IPS DF 19.7 (cell line): ENCODE results near the gene PRDX2.

ENCODE experiments used
- DNase-seq: peaks from one replicate; pipeline ENCODE4 v3.0.0-alpha.2; 2013; ENCODE audit warnings: low read depth, low spot score

Gene PRDX2

DNA sequence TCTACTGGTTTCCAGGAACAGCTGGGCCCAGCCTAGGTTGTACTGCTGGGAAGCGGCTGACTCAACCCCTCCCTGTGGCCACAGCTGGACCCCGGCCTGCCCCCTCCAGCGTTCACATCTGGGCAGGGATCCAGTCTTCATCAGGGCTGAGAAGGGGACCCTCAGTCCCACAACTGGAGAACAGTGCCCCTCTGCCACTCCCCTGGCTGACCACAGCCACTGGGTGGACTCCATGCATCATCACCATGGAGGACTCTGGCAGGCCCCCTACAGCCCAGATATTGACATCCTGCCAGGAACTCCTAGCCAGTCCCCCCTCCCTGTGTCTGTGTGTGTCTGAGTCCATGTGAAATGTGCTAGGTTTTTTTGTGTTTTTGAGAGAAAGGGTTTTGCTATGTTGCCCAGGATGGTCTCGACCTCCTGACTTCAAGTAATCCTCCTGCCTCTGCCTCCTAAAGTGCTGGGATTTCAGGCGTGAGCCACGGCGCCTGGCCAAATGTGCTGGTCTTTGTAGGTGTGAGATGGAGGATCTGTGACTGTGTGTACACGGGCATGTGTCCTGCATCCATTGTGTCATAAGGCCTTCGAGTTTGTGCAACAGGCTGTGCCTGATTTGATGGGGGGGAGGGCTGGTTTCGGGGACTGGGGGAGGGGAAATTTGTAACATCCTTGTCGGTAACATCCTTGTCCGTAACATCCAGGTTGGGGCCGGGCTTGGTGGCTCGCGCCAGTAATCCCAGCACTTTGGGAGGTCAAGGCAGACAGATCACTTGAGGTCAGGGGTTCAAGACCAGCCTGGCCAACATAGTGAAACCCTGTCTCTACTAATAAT lies 22.2 kb downstream of the PRDX2 start:
- DNase-seq, result no peak

DNA sequence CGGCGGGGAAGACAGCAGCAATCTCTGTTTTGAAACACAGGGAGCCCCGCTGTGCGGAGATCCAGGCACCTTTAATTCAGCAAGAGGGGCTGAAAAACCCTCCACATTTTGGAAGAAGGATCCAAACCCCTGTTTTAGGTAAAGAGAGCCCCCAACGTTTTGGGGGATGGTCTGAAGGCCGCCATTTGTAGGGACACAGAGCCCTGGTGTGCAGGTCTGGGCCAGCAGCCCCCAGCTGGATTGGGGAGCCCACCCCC lies 22.8 kb downstream of the PRDX2 start:
- DNase-seq, result no peak

DNA sequence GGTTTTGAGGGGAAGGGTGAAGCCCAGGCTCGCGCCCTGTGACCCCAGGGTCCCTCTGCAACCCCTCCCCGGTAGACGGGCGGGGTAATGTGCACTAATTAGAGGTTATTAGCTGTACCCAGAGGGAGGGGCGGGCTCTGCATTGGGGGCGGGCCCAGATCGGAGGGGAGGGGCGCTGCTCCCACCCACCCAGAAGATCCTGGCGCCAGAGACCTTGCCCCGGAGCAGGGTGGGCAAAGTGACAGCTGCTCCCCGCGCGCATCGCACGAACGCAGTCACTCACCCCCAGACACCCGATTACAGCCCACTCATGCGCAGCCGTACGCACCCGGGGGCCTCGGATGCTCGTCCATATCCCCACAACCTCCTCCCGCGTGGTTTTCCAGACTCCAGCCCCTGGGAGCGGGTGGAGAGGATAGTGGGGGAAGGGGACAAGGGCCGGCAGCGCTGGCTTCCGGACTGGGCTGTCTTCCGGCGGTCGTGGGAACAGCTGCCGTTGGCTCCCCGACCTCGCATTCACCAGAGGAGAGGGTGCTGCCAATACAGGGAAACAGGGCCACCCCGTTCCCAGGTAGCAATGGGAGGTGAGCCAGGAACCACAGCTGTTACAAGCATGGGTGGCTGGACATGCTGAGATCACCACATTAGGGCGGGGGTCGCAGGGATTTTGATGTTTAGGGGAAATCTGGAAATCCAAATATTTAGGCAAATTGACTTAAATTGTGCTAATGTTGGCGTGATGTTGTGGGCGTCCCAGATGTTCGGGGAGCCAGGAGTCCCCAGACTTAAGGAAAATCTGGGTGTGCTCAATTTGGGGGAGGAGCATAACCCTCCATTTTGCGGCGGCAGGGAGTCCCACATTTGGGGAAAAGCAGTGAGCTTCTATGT lies 23.3 kb downstream of the PRDX2 start:
- DNase-seq, result no peak

DNA sequence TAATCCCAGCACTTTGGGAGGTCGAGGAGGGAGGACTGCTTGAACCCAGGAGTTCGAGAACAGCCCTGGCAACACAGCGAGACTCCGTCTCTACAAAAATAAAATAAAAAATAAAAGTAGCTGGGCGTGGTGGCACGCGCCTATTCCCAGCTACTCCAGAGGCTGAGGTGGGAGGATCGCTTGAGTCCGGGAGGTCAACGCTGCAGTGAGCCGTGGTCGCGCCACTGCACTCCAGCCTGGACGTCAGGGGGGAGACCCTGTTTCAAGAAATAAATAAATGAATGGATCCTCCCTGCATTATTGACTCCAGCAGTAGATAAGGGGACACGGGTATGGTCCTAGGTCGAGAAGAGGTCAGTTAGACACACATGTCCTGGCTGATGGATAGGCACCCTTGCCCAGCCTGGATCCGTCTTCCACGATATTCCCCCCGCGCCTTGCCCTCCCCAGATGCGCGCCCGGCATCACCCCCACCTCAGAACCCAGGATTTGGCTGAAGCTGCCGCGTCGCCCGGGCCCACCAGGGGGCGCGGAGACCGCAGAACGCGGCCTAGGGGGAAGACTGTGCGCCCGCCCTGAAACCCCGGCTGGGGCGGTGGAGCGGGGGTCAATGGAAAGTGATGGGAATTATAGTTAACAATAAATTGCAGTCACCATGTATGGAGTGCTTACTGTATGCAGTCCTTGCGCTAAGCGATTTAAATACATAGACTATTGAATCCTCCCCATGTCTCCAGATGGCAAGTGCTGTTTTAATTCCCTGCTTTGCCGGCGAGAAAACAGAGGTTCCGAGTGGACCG lies 24.2 kb downstream of the PRDX2 start:
- DNase-seq, result no peak

DNA sequence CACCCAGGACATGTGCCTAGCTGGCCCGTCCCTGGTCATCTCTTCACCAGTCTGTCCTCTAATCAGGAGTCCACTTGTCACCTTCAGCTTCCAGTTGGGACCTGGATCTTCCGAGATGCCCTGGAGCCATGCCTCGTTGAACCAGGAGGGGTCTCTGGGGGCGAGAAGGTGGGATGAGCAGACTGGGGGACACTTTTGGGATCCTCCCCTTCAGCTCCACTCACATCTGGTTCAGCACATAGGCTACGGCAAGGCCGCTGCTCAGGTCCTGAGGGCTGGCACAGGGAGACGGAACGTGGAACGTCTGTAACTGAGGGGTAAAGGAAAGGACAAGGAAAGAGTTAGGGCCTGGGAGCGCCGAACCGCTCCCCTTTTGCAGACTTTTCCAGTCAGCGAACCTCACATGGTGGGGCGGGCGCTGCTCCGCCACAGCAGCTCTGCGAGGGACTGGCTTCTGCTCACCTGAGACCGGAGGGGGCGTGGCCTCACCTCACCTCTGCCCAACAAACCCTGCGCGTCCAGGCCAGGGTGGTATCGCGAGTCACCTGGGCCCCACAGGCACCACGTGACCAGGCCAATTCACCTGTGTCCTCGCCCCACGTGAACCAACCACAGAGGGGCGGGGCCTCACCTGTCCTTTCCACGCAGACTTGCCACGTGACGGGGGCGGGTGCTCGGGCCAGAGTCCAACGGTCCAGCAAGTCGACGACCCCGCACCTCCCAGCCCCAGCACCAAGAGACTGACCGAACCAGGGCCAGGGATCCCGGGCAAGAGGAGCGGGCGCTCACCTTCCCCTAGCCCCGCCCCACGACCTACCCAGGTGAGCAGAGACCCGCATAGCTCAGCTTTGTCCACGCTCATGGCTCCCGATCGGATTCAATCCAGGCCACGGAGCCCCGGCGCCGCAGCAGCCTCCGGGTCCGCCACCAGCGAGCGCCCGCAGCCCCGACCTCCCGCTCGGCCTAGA lies 26.7 kb downstream of the PRDX2 start, which contains the start of gene HOOK2:
Gene HOOK2, minus strand, starts transcription at position 965 of the 968 bp plus-strand sequence. Its CDS starts 103 bp downstream, at position 862.
- no peak for DNase-seq

DNA sequence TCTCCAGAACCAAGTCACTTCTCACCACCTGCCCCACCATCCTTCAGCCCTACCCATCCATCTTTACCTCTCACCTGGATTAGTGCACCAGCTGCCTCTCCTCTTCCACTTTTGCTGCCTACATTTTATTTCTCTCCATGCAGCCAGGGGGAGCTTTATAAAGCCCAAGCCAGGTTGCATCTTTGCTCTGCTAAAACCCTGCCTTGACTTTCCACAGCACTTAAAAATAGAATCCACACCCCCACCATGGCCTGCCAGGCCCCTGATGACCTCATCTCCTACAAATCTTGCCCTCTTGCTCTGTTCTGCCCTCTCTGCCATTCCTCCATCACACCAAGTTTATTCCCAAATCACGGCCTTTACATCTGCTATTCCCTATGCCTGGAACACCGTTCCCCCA lies 28.0 kb downstream of the PRDX2 start:
- no peak for DNase-seq

DNA sequence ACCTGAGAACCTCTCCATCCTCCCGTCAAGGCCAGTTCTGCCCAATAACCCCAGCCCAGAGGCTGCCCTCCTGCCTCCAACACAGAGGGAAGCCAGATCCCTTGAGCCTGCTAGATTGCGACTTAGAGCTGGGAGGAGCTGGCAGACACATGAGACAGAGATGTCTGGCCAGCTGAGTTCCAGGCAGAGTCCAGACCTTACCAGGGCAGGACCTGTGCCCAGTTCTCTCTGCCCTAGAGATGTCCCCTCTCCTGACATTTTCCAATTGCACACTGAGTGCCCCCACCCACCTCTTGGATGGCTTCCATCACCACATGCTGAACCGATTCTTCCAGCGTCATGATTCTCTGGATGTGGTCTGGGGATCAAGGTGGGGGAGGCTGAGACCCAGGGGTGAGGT lies 29.3 kb downstream of the PRDX2 start:
- no peak for DNase-seq

DNA sequence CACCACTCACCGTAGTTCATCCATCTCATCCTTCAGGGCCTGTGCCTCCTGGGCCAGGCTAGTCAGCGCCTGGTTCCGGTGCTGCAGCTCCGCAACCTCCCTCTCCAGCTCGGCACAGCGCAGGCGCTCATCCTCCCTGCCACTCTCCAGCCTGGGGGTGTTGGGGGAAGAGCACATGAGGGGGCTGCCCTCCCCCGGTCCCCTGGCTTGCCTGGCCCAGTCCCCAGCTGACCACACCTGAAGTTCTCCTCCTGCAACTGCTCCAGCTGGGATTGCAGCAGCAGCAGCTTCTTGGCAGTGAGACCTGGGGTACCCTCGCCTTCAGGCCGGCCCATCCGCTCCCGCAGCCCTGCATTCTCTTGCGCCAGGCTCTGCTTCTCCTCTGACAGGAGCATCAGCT lies 30.7 kb downstream of the PRDX2 start:
- no peak for DNase-seq

DNA sequence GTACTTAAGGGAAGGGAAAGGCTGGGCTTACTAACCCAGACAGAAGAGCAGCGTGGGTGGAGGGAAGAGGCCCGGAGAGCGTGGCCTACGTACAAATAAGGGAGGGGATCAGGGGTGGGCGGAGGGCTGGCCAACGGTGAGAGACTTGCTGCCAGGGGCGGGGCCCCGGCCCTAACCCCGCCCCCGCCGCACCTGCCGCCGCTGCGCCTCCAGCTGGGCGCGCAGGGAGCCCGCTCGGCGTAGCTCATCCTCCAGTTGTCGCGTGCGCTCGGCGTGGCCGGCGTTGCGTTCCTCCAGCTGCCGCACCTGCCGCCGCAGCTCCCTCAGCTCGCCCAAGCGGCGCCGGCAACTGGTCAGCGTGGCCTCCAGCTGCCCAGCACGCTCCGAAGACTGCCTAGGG lies 31.9 kb downstream of the PRDX2 start:
- DNase-seq, result no peak

DNA sequence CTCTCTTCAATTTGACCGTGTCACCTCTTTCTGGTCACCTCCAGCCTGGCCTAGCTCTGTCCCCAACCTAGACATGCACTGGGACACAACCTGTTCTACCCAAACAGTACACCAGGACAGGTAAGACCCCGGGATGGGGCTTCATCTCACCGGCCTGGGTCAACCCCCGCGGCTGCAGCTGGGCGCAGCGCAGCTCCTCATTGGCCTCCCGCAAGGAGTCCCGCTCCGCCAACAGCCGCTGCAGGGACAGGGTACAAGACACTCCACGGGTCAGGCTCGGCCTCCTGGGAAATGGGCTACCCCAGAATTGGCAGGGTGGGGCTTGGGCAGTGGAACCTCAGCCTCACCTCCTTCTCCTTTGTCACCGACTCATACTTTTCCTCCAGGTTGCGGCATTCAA lies 33.9 kb downstream of the PRDX2 start:
- no peak for DNase-seq

DNA sequence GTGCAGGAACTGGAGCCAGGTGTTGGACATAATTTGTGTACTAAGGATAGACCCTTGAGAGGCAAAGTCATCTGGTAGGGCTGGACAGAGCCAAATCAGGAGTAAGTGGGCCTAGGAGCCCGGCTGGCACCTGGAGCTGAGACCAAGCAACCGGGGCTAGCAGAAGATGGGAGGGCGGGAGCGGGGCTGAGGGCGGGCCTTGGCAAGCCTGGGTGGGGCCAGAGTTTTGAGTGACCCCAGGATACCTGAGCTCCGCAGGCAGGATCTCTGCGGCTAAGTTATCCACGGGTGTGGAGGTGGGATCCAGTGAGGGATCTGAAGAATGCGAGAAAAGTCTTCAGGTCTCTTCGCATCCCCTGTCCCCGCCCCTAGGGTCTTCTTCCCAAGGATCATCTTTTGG lies 34.5 kb downstream of the PRDX2 start:
- no peak for DNase-seq

DNA sequence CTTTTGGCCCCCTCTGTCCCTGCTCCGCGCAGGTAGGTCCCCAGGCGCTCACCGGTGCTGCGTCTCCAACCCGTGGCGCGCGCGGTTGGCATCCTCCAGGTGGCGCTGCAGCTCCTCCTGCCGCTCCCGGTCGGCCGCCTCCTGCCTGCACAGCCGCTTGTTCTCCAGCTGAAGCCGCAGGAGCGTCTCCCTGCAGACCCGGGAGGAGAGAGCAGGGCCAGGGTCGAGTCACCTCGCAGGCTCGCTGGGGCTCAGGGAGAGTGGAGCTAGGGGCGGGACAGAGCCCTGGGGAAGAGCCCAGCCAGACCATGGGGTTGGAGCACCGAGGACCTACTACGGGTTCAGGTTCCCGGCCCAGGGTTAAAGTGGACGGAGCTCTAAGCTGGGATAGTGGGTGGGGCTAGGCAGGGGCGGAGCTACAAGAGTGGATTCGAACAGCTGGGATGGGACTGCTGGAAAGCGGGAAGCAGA lies 35.5 kb downstream of the PRDX2 start:
- no peak for DNase-seq

DNA sequence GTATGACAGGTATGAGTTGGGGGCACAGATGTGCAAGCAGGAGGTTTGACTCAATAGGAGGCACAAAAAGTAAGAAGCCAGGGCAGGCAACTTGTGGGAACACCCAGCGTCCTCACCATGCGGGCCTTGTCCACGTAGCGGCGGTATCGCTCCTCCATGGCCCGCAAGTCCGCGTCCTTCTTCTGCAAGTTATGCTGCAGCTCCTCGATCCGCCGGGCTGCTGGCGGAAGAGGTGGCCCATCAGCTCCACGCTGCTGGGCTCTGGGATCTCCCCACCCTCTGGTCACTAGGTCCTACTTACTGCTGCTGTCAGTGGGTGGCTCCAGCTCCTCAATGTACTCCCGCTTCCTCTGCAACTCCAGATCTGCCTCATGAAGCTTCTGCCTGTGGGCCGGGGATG lies 36.9 kb downstream of the PRDX2 start:
- DNase-seq, result no peak

DNA sequence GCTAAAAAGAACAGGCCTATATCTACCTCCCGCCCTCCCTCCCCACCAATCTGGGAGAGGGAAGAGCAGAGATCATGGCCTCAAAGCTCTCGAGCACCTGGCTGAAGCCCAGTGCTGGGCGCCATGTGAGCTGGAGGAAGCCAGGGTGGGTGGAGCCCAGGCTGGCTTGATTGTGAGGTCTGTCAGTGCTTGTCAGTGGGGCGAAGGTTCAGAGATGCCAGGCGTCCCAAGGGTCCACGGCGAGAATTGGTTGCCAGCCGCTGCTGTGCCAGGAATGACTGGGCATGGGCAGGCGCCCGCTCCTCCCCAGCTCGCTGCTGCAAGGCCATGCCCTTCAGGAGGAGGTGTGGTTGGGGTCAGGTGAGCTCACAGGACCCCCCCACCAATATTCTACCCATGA lies 38.5 kb downstream of the PRDX2 start:
- DNase-seq, result no peak

DNA sequence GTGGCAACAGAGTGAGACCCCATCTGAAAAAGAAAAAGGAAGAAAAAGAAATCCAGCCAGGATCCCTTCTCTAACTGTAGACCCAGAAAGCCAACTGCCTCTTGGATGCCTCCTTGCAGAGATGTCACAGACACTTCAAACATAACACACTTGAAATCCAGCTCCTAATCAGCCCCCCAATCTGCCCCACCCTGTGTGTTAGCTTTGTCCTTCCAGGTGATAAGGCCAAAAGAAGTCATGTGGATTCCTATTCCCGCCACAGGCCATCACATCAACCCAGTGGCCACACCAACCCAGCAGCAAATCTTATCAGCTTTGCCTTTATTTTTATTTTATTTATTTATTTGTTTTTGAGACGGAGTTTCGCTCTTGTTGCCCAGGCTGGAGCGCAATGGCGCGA lies 41.9 kb downstream of the PRDX2 start:
- DNase-seq, result no peak

DNA sequence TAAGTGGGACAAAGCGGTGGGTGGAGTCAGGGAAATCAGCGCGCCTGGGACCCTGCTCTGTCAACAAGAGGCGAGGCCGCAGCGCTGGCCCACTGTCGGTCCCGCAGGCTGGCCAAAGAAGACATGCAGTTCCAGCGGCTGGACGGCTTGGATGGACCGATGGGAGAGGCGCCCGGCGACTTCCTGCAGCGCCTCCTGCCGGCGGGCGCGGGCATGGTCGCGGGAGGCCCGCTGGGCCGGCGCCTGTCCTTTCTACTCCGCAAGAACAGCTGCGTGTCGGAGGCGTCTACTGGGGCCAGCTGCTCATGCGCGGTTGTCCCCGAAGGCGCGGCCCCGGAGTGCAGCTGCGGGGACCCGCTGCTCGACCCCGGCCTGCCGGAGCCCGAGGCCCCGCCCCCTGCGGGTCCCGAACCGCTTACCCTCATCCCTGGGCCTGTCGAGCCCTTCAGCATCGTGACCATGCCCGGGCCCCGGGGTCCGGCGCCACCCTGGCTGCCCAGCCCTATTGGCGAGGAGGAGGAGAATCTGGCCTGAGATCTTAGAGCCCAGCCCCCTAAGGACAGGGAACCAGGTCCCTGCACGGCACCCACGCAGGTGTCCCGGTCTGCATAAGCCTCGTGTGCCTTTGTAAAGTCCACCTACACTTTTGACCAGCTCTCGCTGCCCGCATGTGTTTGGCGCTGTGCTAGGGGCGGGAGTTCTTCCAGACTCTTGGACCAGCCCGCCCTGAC lies 43.9 kb downstream of the PRDX2 start:
- no peak for DNase-seq

DNA sequence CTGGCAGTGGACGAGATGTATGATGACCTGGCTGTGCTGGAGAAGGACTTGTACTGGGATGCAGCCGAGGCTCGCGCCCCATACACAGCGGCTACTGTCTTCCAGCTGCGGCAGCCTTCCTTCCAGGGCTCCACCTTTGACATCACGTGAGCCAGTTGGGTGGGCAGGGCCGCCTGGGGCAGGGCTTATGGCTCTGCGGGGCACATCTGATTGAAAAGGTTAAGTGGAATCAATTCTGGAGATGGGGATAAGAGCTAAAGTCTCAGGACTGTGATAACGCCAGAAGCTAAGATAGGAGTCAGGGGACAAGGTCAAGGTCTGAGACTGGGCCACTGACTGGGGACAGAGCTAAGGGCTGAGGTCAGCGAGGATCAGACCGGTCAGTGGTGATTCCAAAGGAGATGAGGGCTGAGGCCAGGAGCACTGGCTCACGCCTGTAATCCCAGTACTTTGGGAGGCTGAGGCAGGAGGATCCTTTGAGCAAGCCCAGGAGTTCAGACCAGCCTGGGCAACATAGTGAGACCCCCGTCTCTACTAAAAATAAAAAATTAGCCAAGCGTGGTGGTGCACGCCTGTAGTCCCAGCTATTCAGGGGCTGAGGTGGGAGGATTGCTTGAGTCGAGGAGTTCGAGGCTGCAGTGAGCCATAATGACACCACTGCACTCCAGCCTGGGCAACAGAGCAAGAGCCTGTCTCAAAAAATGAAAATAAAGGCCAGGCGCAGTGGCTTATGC lies 45.3 kb downstream of the PRDX2 start:
- no peak for DNase-seq

DNA sequence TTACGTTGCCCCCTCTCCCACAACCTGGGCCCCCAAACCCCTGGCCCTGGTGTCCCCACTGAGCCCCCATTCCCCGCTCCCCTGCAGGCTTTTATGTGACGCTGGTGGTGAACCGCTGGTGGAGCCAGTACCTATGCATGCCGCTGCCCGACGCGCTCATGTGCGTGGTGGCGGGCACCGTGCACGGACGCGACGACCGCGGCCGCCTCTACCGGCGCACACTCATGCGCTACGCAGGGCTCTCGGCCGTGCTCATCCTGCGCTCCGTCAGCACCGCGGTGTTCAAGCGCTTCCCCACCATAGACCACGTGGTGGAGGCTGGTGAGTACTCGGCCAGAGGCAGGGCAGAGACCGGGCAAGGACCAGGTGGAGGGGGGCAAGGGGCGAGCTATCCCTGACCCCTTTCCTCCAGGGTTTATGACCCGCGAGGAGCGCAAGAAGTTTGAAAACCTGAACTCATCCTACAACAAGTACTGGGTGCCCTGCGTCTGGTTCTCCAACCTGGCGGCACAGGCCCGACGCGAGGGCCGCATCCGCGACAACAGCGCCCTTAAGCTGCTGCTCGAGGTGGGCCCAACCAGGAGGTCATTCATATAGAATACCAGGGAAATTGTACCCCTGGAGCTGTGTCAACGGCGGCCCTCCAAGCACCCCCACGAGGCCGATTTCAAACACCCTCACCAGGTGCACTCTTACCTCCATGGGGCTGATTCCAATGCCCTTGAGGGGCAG lies 47.0 kb downstream of the PRDX2 start:
- DNase-seq, result no peak
